IMR-90 (cell line): Measurements from ENCODE around the gene MSH4.

Experiments used
- BHLHE40 ChIP-seq: fragments of 150-350 bp; IDR thresholded peaks from 2 replicates; pipeline ENCODE4 v1.6.1; 2016; ENCODE audit warnings: mild to moderate bottlenecking, low read depth, low read length
- CEBPB ChIP-seq: IDR thresholded peaks from 2 replicates; pipeline ENCODE4 v1.6.1; 2012; ENCODE audit warnings: low read depth, low read length, improper control_type of control experiment
- ELK1 ChIP-seq: fragments of 150-350 bp; IDR thresholded peaks from 2 replicates; pipeline ENCODE4 v1.6.1; 2016; ENCODE audit warnings: low read depth, mild to moderate bottlenecking, low read length, moderate library complexity, borderline replicate concordance
- MAFK ChIP-seq: IDR thresholded peaks from 2 replicates; pipeline ENCODE4 v1.6.1; 2012; ENCODE audit warnings: low read depth, low read length, improper control_type of control experiment
- MXI1 ChIP-seq: IDR thresholded peaks from 2 replicates; pipeline ENCODE4 v1.6.1; 2012; ENCODE audit warnings: low read depth, mild to moderate bottlenecking, low read length, moderate library complexity, borderline replicate concordance
- NFE2L2 ChIP-seq: fragments of 150-350 bp; IDR thresholded peaks from 2 replicates; pipeline ENCODE4 v1.6.1; 2016; ENCODE audit warnings: low read depth, mild to moderate bottlenecking, low read length
- POLR2A ChIP-seq: IDR thresholded peaks from 2 replicates; pipeline ENCODE4 v1.6.1; 2012; ENCODE audit warnings: mild to moderate bottlenecking, low read depth, low read length
- RAD21 ChIP-seq: IDR thresholded peaks from 2 replicates; pipeline ENCODE4 v1.6.1; 2012; ENCODE audit warnings: low read length, improper control_type of control experiment
- RFX5 ChIP-seq: IDR thresholded peaks from 2 replicates; pipeline ENCODE4 v1.8.0; 2012; ENCODE audit warnings: low read depth, mild to moderate bottlenecking, low read length, moderate library complexity
- SMC3 ChIP-seq: fragments of 150-350 bp; IDR thresholded peaks from 2 replicates; pipeline ENCODE4 v1.6.1; 2016; ENCODE audit warnings: low read depth, mild to moderate bottlenecking, antibody characterized with exemption, low read length, moderate library complexity
- USF2 ChIP-seq: fragments of 150-350 bp; IDR thresholded peaks from 2 replicates; pipeline ENCODE4 v1.6.1; 2017; ENCODE audit warnings: mild to moderate bottlenecking, antibody characterized with exemption, low read length, low read depth
- TF ChIP-seq, protein P1 (sequence below): conservative IDR thresholded peaks from 2 replicates; pipeline ENCODE4 v1.5.1; 2012; ENCODE audit warnings: mild to moderate bottlenecking, low read depth, low read length, improper control_type of control experiment

GRCh38 chr1:75845576-75845975 is 48.9 kb downstream of the MSH4 start:
- TF ChIP-seq NFE2L2 (no peak), RAD21 (no peak), MXI1 (no peak), BHLHE40 (no peak), RFX5 (no peak), MAFK (no peak), SMC3 (no peak), POLR2A (no peak), CEBPB (no peak), USF2 (no peak), ELK1 (no peak)
- TF ChIP-seq, protein P1, sequence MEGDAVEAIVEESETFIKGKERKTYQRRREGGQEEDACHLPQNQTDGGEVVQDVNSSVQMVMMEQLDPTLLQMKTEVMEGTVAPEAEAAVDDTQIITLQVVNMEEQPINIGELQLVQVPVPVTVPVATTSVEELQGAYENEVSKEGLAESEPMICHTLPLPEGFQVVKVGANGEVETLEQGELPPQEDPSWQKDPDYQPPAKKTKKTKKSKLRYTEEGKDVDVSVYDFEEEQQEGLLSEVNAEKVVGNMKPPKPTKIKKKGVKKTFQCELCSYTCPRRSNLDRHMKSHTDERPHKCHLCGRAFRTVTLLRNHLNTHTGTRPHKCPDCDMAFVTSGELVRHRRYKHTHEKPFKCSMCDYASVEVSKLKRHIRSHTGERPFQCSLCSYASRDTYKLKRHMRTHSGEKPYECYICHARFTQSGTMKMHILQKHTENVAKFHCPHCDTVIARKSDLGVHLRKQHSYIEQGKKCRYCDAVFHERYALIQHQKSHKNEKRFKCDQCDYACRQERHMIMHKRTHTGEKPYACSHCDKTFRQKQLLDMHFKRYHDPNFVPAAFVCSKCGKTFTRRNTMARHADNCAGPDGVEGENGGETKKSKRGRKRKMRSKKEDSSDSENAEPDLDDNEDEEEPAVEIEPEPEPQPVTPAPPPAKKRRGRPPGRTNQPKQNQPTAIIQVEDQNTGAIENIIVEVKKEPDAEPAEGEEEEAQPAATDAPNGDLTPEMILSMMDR, result no peak
